K562 (cell line): Measurements from ENCODE around the gene FAM167B. TPM values are rescaled to one million over a fixed set of nuclear protein-coding genes. Genes with fewer than 3 reads are reported as not detected.
A peak's percentile ranks its signal among the peaks of the same experiment; 100 is the strongest.

Experiments
- ATF3 ChIP-seq, 2 experiments: fragments of 450-650 bp in 1 of 2; sonication (generic) in 1 of 2; formaldehyde crosslinking in 1 of 2; IDR thresholded peaks in 1 of 2; conservative IDR thresholded peaks in 1 of 2; 2 replicates each; pipeline versions ENCODE4 v1.6.1 to v1.8.1; 2016 to 2023; ENCODE audit warnings: mild to moderate bottlenecking in 2 of 2, moderate library complexity in 2 of 2, inconsistent platforms in 1 of 2, missing genetic modification reagents in 1 of 2
- BRD9 ChIP-seq: fragments of 450-650 bp; IDR thresholded peaks from 2 replicates; pipeline ENCODE4 v1.6.1; 2018; ENCODE audit warnings: low read depth; ENCODE audit not compliant: partially characterized antibody
- CREBBP ChIP-seq: IDR thresholded peaks from one replicate; pipeline ENCODE4 v1.6.1; 2012; ENCODE audit warnings: low read depth, mild to moderate bottlenecking, control low read depth, inconsistent platforms, low read length
- DMBX1 ChIP-seq: fragments of 250-450 bp; sonication (Bioruptor Pico); IDR thresholded peaks from 2 replicates; pipeline ENCODE4 v1.8.0; 2022; ENCODE audit warnings: inconsistent platforms, mild to moderate bottlenecking, moderate library complexity, borderline replicate concordance
- ELF2 ChIP-seq: fragments of 250-450 bp; sonication (Bioruptor Pico); IDR thresholded peaks from 2 replicates; pipeline ENCODE4 v1.5.0; 2021; ENCODE audit warnings: mild to moderate bottlenecking
- GABPB1 ChIP-seq: sonication (generic); formaldehyde crosslinking; IDR thresholded peaks from 2 replicates; pipeline ENCODE4 v1.8.0; 2022; ENCODE audit warnings: mild to moderate bottlenecking, missing genetic modification reagents
- GATAD2A ChIP-seq: fragments of 450-650 bp; IDR thresholded peaks from 2 replicates; pipeline ENCODE4 v1.6.1; 2017
- HDGF ChIP-seq: fragments of 450-650 bp; IDR thresholded peaks from 2 replicates; pipeline ENCODE4 v1.6.1; 2016
- KAT2B ChIP-seq: IDR thresholded peaks from one replicate; pipeline ENCODE4 v1.6.1; 2012; ENCODE audit warnings: low read depth, mild to moderate bottlenecking, control low read depth, inconsistent platforms, low read length, moderate library complexity
- KDM2B ChIP-seq: fragments of 250-450 bp; sonication (Bioruptor Pico); IDR thresholded peaks from 2 replicates; pipeline ENCODE4 v1.8.0; 2021; ENCODE audit warnings: mild to moderate bottlenecking, moderate library complexity
- KDM5B ChIP-seq: fragments of 200-600 bp; sonication (generic); IDR thresholded peaks from 2 replicates; pipeline ENCODE4 v1.6.1; 2012; ENCODE audit warnings: low read depth, mild to moderate bottlenecking, moderate library complexity, low read length, control low read depth, inconsistent platforms; ENCODE audit not compliant: insufficient replicate concordance
- MECOM ChIP-seq: fragments of 250-450 bp; sonication (Bioruptor Pico); IDR thresholded peaks from 2 replicates; pipeline ENCODE4 v1.8.0; 2022; ENCODE audit warnings: inconsistent platforms
- NR3C1 ChIP-seq: sonication (generic); formaldehyde crosslinking; IDR thresholded peaks from 2 replicates; pipeline ENCODE4 v1.8.1; 2022; ENCODE audit warnings: missing genetic modification reagents
- RFX1 ChIP-seq: fragments of 450-650 bp; IDR thresholded peaks from 2 replicates; pipeline ENCODE4 v1.6.1; 2016; ENCODE audit warnings: mild to moderate bottlenecking, moderate library complexity
- SAP30 ChIP-seq: fragments of 200-600 bp; sonication (generic); IDR thresholded peaks from 2 replicates; pipeline ENCODE4 v1.6.1; 2012; ENCODE audit warnings: borderline replicate concordance, low read depth, mild to moderate bottlenecking, moderate library complexity, low read length, control low read depth, inconsistent platforms; ENCODE audit not compliant: insufficient read depth, poor library complexity, severe bottlenecking
- TCF15 ChIP-seq: fragments of 250-450 bp; sonication (Bioruptor Pico); IDR thresholded peaks from 2 replicates; pipeline ENCODE4 v1.8.0; 2022; ENCODE audit warnings: moderate library complexity, mild to moderate bottlenecking, inconsistent platforms
- ZBTB7A ChIP-seq: IDR thresholded peaks from 2 replicates; pipeline ENCODE4 v1.6.1; 2011; ENCODE audit warnings: low read depth, mild to moderate bottlenecking, low read length, moderate library complexity, borderline replicate concordance; ENCODE audit not compliant: control insufficient read depth
- ZHX1 ChIP-seq: fragments of 150-350 bp; conservative IDR thresholded peaks from 2 replicates; pipeline ENCODE4 v1.6.1; 2014; ENCODE audit warnings: low read length
- ZNF146 ChIP-seq: IDR thresholded peaks from one replicate; pipeline ENCODE4 v1.6.1; 2018; ENCODE audit warnings: missing compliant biosample characterization; ENCODE audit not compliant: unreplicated experiment
- ZNF408 ChIP-seq: fragments of 250-450 bp; sonication (Bioruptor Pico); IDR thresholded peaks from 2 replicates; pipeline ENCODE4 v1.4.0; 2020; ENCODE audit warnings: low read depth, mild to moderate bottlenecking, moderate library complexity
- ZNF41 ChIP-seq: fragments of 250-450 bp; sonication (Bioruptor Pico); conservative IDR thresholded peaks from 2 replicates; pipeline ENCODE4 v1.4.0; 2020; ENCODE audit warnings: mild to moderate bottlenecking
- ZNF589 ChIP-seq: fragments of 200-800 bp; sonication (Bioruptor generic); IDR thresholded peaks from 2 replicates; pipeline ENCODE4 v1.6.1; 2016; ENCODE audit warnings: low read depth, missing genetic modification characterization, missing compliant biosample characterization
- ZNF695 ChIP-seq: fragments of 450-650 bp; formaldehyde crosslinking; IDR thresholded peaks from 2 replicates; pipeline ENCODE4 v1.4.0; 2020; ENCODE audit warnings: mild to moderate bottlenecking, moderate library complexity
- ZNF75A ChIP-seq: fragments of 450-650 bp; formaldehyde crosslinking; IDR thresholded peaks from 2 replicates; pipeline ENCODE4 v1.4.0; 2020; ENCODE audit warnings: mild to moderate bottlenecking
- polyA plus RNA-seq, 8 experiments: library from polyadenylated mRNA; depleted of rRNA in 4 of 8; stranded (reverse) in 5 of 8; unstranded in 3 of 8; fragments of >200 nt; fragmentation: Nextera tagmentation in 2 of 8; fragmentation: Illumina TruSeq in 1 of 8; extraction: Ambion mirVana in 2 of 8; extraction: Trizol in 1 of 8; gene quantifications; 2 replicates each; pipeline versions ENCODE4 v1.2.1 to v1.2.3, GENCODE V29; 2011 to 2014; ENCODE audit warnings: inconsistent platforms in 1 of 8, missing spikeins in 1 of 8
- total RNA-seq, 7 experiments: library from RNA; depleted of rRNA in 6 of 7; stranded (reverse); fragments of >200 nt in 6 of 7; fragmentation: Illumina TruSeq in 2 of 7; extraction: Trizol in 2 of 7; gene quantifications; 2 replicates each; pipeline versions ENCODE4 v1.2.1 to v1.2.3, GENCODE V29; 2011 to 2021; ENCODE audit warnings: low replicate concordance in 1 of 7

The FAM167B gene
- total and polyA plus RNA-seq, 9 of the 15 experiments (the other 6 are each of a cell fraction or from before 2014, with no cell fraction given), result not detected

- TF ChIP-seq ZHX1, result 0 out of 2 replicates have a peak, but pooled peaks have one; percentile 76
- no peak for TF ChIP-seq KAT2B
- TF ChIP-seq ZBTB7A, result peak; percentile 75; the same call in 1 of the 2 replicates
- TF ChIP-seq ATF3 (IDR thresholded peaks at IDR 0.05), result no peak
- peak; percentile 55; the same call in 1 of the 2 replicates for TF ChIP-seq ATF3 (CRISPR knock-in tag; conservative IDR thresholded peaks at IDR 0.05)
- no peak for TF ChIP-seq MECOM (CRISPR knock-in tag)
- no peak for TF ChIP-seq ZNF41 (CRISPR knock-in tag)
- 0 out of 2 replicates have a peak, but pooled peaks have one; percentile 27 for TF ChIP-seq GABPB1 (CRISPR knock-in tag)
- TF ChIP-seq ZNF695 (CRISPR knock-in tag), result no peak
- TF ChIP-seq ELF2 (CRISPR knock-in tag), result peak; percentile 36; the same call in 1 of the 2 replicates
- TF ChIP-seq KDM2B (CRISPR knock-in tag), result no peak
- TF ChIP-seq RFX1, result peak; percentile 98
- no peak for TF ChIP-seq BRD9
- no peak for TF ChIP-seq ZNF408 (CRISPR knock-in tag)
- peak; percentile 46 for TF ChIP-seq SAP30
- 0 out of 2 replicates have a peak, but pooled peaks have one; percentile 35 for TF ChIP-seq DMBX1
- no peak for TF ChIP-seq TCF15
- TF ChIP-seq NR3C1, result no peak; the same call in 1 of the 2 replicates
- TF ChIP-seq ZNF146 (CRISPR knock-in tag), result no peak
- no peak for TF ChIP-seq ZNF589 (CRISPR knock-in tag)
- no peak for TF ChIP-seq HDGF
- TF ChIP-seq CREBBP, result no peak
- no peak for TF ChIP-seq GATAD2A
- no peak for TF ChIP-seq ZNF75A (CRISPR knock-in tag)
- TF ChIP-seq KDM5B, result peak; percentile 84
These were observed 41.3 kb upstream of the FAM167B start, which contains the start of gene IQCC (continued) for GRCh38 chr1:32205401-32206370.
